GM18868 (cell line): Measurements from ENCODE around the gene TNRC6A.
"Not testable (repeated sequence)": the region's sequence is repeated elsewhere in the genome, so short reads cannot be mapped to it uniquely, and the experiment has no call there.

ENCODE experiments used
- ATAC-seq: cut with Tn5 transposase; IDR thresholded peaks from one replicate; pipeline ENCODE4 v1.9.1; 2021; ENCODE audit warnings: mild to moderate bottlenecking, moderate library complexity; ENCODE audit not compliant: unreplicated experiment

The TNRC6A gene

GRCh38 chr16:24723663-24724062 is 5.8 kb upstream of the TNRC6A start:
- ATAC-seq, result no peak

DNA sequence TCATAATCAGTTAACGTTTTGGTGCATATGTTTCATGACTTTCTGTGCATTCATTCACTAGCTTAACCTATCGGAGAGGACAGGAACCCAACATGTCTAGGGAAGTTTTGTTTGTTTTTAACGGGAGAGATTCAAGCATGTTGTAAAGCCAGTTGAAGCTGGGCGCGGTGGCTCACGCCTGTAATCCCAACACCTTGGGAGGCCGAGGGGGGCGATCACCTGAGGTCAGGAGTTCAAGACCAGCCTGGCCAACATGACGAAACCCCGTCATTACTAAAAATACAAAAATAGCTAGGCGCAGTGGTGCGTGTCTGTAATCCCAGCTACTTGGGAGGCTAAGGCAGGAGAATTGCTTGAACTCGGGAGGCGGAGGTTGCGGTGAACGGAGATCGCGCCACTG is 1.4 kb upstream of the TNRC6A start:
- no peak for ATAC-seq

DNA sequence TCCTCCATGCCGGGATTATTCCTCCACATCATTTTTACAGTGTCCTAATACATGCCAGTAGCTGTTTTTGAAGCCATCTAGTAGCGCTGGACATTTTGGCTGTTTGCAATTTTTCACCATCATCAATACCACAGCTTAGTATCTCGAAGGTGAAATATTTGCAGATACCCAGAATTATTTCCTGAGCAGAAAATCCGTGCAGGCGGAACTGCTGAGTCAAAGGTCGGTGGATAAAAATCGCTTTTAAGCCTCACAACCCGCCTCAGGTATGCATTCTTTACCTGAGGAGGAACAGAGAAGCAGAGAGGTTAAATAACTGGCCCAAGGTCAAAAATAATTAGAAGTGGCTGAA is 584 bp upstream of the TNRC6A start:
- ATAC-seq, result no peak

- peak; percentile 19 for ATAC-seq
These were observed 732 bp downstream of the TNRC6A start for GRCh38 chr16:24729951-24730815.

GRCh38 chr16:24730914-24731313 is 1.5 kb downstream of the TNRC6A start:
- ATAC-seq, result no peak

DNA sequence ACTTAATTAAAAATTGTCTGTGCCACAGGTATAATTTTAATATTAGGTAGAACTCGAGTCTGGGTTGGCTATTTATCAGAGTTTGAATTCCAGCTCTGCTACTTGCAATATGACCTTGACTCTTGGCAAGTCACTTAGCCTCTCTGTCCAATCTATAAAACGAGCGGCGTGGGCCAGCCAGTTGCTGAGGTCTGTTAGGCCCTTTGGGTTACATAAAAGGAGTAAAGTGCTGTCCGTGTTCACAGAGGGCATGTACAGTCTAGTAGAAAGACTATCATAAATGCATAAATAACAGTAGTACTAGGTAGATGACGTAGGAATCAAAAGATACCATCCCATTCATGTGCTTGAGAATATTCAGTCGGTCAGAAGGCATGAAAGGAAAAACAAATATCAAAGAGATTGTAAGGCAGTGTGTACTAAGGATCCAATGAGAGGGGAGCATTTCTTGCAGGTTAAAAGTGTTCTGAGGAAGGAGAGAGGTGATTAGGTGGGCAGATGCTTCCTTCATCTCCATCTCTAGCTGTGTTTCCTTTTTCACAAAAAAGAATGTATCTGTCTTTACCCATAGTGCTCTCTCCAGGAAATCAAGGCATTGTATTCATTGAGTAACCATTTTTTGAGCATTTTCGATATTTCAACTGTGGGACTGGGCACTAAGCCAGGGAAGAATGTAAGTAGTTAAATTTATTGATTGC is 2.4 kb downstream of the TNRC6A start:
- ATAC-seq, result no peak

DNA sequence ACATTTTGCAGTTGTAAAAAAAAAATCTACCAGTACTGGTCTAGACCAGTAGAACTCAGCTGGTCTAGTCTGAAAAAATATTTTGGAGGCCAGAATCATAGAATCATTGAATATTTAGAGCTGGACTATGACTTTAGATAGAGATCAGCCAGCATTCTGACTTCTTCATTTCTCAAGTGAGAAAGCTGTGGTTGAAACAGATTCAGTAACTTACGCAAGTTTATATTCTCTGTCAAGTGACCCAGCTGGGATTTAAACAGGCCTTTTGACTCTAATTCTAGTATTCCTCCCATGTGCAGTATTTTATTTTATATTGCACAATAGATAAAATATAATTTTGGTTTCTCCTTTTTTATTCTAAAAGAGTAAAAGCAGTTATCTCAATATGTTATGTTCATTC is 4.9 kb downstream of the TNRC6A start:
- ATAC-seq, result peak; percentile 33

DNA sequence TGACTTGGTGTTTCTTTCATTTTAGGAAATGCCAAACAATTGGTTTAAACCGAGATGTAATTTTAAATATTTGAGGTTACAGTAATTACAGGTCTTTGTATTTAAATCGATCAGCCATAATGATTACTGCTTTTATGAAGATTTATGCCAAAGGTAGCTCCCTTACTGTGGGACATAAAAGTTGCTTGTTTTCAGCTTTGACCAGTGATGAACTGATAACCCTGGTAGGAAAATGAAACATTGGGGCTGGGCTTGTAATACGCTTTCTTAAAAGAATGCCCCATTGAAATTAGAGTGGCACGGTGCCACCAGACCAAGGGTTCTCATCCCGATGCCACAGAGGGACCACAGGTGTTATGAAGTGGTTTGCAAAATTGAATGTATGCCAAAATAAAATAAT is 7.3 kb downstream of the TNRC6A start:
- no peak for ATAC-seq

GRCh38 chr16:24737391-24737871 is 8.0 kb downstream of the TNRC6A start:
- ATAC-seq, result no peak

DNA sequence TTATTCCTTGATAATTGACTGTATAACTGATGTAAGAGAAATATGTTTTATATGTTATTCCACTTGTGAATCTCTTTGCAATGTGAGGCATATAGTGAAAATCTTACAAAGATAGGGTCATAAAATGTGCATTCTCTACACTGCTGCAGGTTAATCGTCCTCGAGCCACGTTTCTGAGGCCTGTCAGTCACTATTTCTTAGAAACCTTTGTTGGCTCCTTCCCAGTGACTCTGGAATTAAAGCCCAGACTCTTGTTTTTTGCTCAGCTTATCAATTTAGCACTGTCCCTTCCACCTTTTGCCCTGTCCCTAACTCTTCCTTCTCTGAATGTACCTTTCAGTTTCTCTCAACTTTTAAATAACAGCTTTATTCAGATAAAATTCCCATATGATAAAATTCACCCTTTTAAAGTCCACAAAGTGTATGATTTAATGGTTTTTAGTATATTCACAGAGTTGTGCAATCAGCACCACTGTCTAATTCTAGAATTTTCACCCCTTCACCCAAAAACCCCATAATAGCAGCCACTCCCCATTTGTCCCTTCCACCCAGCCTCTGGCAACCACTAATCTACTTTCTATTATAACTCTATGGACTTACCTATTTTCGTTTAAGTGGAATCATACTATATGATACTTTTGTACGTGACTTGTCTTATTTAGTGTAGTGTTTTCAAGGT is 8.6 kb downstream of the TNRC6A start:
- no peak for ATAC-seq

DNA sequence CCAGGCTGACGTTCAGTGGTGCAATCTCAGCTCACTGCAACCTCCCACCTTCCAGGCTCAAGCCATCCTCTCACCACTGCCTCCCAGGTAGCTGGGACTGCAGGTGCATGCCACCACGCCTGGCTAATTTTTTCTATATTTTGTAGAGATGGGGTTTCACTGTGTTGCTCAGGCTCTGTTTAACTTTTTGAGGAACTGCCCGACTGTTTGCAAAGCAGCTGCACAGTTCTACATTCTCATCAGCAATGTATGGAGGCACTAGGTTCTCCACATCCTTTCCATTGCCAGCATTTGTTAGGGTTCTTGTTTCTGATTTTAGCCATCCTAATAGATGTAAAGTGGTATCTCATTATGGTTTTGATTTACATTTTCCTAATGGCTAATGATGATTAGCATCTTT is 9.4 kb downstream of the TNRC6A start:
- no peak for ATAC-seq

DNA sequence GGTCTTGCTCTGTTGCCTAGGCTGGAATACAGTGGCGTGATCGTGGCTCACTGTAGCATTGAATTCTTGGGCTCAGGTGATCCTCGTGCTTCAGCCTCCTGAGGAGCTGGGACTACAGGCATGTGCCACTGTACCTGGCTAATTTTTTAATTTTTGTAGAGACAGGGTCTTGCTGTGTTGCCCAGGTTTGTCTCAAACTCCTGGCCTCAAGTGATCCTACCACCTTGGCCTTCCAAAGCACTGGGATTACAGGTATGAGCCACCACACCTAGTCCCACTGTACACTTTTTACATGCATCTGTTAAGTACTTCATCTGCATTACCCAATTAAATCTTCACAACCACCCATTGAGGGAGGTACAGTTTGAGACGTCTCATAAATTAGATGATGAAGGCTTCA is 12.4 kb downstream of the TNRC6A start:
- ATAC-seq, result no peak

DNA sequence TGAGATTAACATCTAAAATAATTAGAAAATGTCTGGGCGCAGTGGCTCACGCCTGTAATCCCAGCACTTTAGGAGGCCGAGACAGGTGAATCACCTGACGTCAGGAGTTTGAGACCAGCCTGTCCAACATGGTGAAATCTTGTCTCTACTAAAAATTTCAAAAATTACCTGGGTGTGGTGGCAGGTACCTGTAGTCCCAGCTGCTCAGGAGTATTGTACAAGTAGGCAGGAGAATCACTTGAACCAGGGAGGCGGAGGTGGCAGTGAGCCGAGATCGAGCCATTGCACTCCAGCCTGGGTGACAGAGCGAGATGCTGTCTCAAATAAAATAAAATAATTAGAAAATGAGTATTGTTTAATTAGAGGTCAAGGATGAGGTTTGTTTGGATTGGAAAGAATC is 13.2 kb downstream of the TNRC6A start:
- ATAC-seq, result not testable (repeated sequence)

- no peak for ATAC-seq
These were observed 15.9 kb downstream of the TNRC6A start for GRCh38 chr16:24745391-24745790.

GRCh38 chr16:24745791-24746190 is 16.3 kb downstream of the TNRC6A start:
- ATAC-seq, result no peak

- ATAC-seq, result no peak
These were observed 18.0 kb downstream of the TNRC6A start for GRCh38 chr16:24747441-24747840.

- ATAC-seq, result no peak
These were observed 18.8 kb downstream of the TNRC6A start for GRCh38 chr16:24748242-24748641.

GRCh38 chr16:24749310-24749709 is 19.9 kb downstream of the TNRC6A start:
- ATAC-seq, result no peak

GRCh38 chr16:24749872-24750271 is 20.4 kb downstream of the TNRC6A start:
- not testable (repeated sequence) for ATAC-seq

DNA sequence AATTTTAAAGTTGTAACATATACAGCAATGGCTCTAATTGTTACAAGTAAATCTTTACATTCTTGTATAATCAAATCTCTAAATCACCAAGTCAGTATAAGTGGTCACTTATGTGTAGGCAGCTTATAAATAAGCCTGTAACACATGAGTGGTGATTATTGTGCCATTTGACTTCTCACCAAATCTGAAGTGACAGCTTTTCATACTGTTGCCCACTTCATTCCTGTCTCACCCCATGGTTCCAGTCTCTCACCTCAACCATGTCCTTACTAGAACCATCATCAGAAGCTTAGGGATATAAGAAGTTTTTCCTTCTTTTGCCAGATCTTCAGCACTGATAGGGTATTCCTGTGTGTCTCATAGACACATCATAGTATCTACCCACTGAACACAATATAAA is 23.5 kb downstream of the TNRC6A start:
- no peak for ATAC-seq

- ATAC-seq, result no peak
These were observed 24.0 kb downstream of the TNRC6A start for GRCh38 chr16:24753437-24753836.

DNA sequence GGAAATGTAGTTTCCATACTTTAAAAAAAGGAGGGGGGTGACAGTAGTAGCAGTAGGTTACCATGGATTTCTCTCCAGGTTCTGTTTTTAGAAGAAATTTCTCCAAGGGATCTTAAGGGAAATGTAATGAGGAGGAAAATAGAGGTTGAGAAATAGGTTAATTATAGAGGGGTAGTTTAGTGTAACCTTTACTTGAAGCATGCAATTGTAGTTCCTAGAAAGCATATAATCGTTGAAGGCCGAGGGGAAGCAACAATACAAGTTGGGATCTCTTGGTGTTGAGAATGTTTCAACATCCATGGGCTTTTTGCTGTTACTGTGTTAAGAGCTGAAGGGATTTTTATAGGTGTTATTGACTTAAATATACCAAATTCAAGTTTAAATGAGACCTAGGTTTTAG is 25.1 kb downstream of the TNRC6A start:
- no peak for ATAC-seq
